ENCODE measurements around the gene NPAS1.

Gene NPAS1

DNA sequence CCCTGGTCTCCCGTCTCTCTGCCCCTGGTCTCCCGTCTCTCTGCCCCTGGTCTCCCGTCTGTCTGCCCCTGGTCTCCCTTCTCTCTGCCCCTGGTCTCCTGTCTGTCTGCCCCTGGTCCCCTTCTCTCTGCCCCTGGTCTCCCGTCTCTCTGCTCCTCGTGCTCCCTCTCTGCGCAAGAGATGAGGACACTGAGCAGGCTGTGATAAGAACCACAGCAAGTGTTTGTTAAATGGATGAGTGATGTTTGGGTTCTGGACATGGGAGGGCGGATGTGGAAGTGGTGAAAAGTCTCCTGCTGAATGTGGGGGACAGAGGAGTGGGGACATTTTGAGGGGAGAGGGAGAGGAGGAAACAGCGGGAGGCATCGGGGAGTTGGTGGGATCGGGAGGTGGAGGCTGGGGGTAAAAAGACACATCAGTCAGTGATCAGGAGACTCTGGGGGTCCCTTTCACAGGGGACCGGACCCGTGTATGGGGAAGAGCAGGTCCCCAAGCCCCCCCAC lies 8.0 kb downstream of the NPAS1 start:
- DNase-seq (ENCODE audit: insufficient read length, low spot score) (no peak), FAIRE-seq (no peak)
- TF ChIP-seq, protein P1, sequence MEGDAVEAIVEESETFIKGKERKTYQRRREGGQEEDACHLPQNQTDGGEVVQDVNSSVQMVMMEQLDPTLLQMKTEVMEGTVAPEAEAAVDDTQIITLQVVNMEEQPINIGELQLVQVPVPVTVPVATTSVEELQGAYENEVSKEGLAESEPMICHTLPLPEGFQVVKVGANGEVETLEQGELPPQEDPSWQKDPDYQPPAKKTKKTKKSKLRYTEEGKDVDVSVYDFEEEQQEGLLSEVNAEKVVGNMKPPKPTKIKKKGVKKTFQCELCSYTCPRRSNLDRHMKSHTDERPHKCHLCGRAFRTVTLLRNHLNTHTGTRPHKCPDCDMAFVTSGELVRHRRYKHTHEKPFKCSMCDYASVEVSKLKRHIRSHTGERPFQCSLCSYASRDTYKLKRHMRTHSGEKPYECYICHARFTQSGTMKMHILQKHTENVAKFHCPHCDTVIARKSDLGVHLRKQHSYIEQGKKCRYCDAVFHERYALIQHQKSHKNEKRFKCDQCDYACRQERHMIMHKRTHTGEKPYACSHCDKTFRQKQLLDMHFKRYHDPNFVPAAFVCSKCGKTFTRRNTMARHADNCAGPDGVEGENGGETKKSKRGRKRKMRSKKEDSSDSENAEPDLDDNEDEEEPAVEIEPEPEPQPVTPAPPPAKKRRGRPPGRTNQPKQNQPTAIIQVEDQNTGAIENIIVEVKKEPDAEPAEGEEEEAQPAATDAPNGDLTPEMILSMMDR (IDR thresholded peaks at IDR 0.05; ENCODE audit: insufficient read depth, missing control alignments) = no peak

- no peak for FAIRE-seq
- TF ChIP-seq, protein P1 (IDR thresholded peaks at IDR 0.05; ENCODE audit: insufficient read depth, missing control alignments) = no peak
- DNase-seq (ENCODE audit: insufficient read length, low spot score) = peak; percentile 72
These were observed 8.6 kb downstream of the NPAS1 start for GRCh38 chr19:47028195-47028601.

GRCh38 chr19:47032171-47032811 lies 12.7 kb downstream of the NPAS1 start:
- TF ChIP-seq, protein P1 (IDR thresholded peaks at IDR 0.05; ENCODE audit: insufficient read depth, missing control alignments) = peak; percentile 73
- FAIRE-seq (no peak), DNase-seq (ENCODE audit: insufficient read length, low spot score) (peak; percentile 79)

GRCh38 chr19:47035127-47036096 lies 15.8 kb downstream of the NPAS1 start:
- DNase-seq (ENCODE audit: insufficient read length, low spot score) (peak; percentile 95), FAIRE-seq (no peak)
- TF ChIP-seq, protein P1 (IDR thresholded peaks at IDR 0.05; ENCODE audit: insufficient read depth, missing control alignments) = peak; percentile 75

DNA sequence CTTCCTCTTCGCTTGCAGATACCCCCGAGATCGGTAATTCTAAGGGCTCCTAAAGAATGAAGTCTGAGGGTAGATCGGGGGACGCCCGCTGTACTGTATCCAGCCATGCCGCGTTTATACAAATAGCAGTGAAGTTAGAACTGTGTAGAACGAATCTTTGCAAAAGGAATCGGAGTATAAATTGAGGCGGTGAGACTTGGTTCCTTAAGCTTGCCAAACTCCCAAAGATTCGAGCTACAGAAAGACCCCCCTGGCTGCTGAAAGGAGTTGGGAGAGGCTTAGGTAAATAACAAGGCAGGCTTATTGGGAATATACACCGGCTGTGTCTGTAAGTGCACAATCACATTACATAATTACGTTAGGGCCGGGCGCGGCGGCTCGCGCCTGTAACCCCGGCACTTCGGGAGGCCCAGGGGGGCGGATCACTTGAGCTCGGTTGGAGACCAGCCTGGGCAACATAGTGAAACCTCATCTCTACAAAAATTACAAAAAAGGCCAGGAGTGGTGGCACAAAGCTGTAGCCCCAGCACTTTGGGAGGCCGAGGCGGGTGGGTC lies 16.5 kb downstream of the NPAS1 start:
- DNase-seq (ENCODE audit: insufficient read length, low spot score) (no peak), FAIRE-seq (no peak)
- TF ChIP-seq, protein P1 (IDR thresholded peaks at IDR 0.05; ENCODE audit: insufficient read depth, missing control alignments) = no peak

DNA sequence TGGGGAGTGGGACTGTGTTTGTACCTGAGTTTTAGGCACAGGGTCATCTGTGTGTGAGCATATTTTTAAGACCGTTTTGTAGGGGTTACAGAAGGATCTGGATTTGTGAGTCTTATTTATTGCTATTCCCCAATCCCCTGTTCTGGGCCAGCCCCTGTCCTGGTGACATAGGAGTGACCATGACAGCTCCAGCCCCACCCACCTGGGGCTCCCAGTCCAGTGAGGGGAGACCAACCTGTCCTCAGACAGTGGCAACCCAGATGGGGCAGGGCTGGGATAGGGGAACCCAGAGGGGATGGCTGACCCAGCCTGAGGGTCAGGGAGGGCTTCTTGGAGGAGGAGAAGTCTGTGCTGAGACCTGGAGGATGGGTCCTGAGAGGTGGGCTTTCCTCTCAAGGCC lies 18.1 kb downstream of the NPAS1 start:
- no peak for FAIRE-seq

More for the DNA sequence above, 18.1 kb downstream of the NPAS1 start:
- no peak for DNase-seq (ENCODE audit: insufficient read length, low spot score)
- TF ChIP-seq, protein P1 (IDR thresholded peaks at IDR 0.05; ENCODE audit: insufficient read depth, missing control alignments) = no peak

Measured in D721Med (cell line).